GM12878 (cell line): ENCODE measurements around the gene SYPL1. TPM values are rescaled to one million over a fixed set of nuclear protein-coding genes. Genes with fewer than 3 reads are reported as not detected.

Experiments used
- BACH1 ChIP-seq: fragments of 450-650 bp; IDR thresholded peaks from 2 replicates; pipeline ENCODE4 v1.6.1; 2017; ENCODE audit warnings: mild to moderate bottlenecking, borderline replicate concordance
- BHLHE40 ChIP-seq, 2 experiments: fragments of 450-650 bp in 1 of 2; IDR thresholded peaks; 2 replicates each; pipeline ENCODE4 v1.6.1; 2011 to 2017; ENCODE audit warnings: low read depth in 2 of 2, borderline replicate concordance in 1 of 2, improper control_type of control experiment in 1 of 2, low read length in 1 of 2, mild to moderate bottlenecking in 1 of 2
- BMI1 ChIP-seq: fragments of 450-650 bp; IDR thresholded peaks from 2 replicates; pipeline ENCODE4 v1.6.1; 2016; ENCODE audit warnings: mild to moderate bottlenecking, moderate library complexity, borderline replicate concordance
- CBFB ChIP-seq: IDR thresholded peaks from 2 replicates; pipeline ENCODE4 v1.6.1; 2016; ENCODE audit warnings: antibody characterized with exemption, low read depth
- CHD1 ChIP-seq: IDR thresholded peaks from 2 replicates; pipeline ENCODE4 v1.6.1; 2012; ENCODE audit warnings: low read depth, low read length, improper control_type of control experiment
- CHD2 ChIP-seq: IDR thresholded peaks from 2 replicates; pipeline ENCODE4 v1.6.1; 2011; ENCODE audit warnings: low read depth, low read length, improper control_type of control experiment, borderline replicate concordance
- DPF2 ChIP-seq: fragments of 450-650 bp; IDR thresholded peaks from 2 replicates; pipeline ENCODE4 v1.6.1; 2017; ENCODE audit warnings: mild to moderate bottlenecking
- EZH2 ChIP-seq: IDR thresholded peaks from 2 replicates; pipeline ENCODE4 v1.6.1; 2012; ENCODE audit warnings: low read depth, mild to moderate bottlenecking, control low read depth, inconsistent platforms, low read length, borderline replicate concordance; ENCODE audit not compliant: control insufficient read depth
- HDAC2 ChIP-seq: fragments of 200-600 bp; sonication (generic); IDR thresholded peaks from 2 replicates; pipeline ENCODE4 v1.6.1; 2017
- IRF4 ChIP-seq: IDR thresholded peaks from 2 replicates; pipeline ENCODE4 v1.6.1; 2011; ENCODE audit warnings: low read depth, low read length
- LARP7 ChIP-seq: fragments of 450-650 bp; IDR thresholded peaks from 2 replicates; pipeline ENCODE4 v1.6.1; 2017; ENCODE audit warnings: mild to moderate bottlenecking
- MEF2B ChIP-seq: fragments of 450-650 bp; IDR thresholded peaks from 2 replicates; pipeline ENCODE4 v1.6.1; 2018; ENCODE audit warnings: mild to moderate bottlenecking, moderate library complexity; ENCODE audit not compliant: partially characterized antibody, poor library complexity, severe bottlenecking
- NR2F1 ChIP-seq: fragments of 450-650 bp; conservative IDR thresholded peaks from 2 replicates; pipeline ENCODE4 v1.6.1; 2017; ENCODE audit warnings: mild to moderate bottlenecking
- RUNX3 ChIP-seq: IDR thresholded peaks from 2 replicates; pipeline ENCODE4 v1.6.1; 2012; ENCODE audit warnings: low read length, inconsistent platforms
- YY1 ChIP-seq: IDR thresholded peaks from 2 replicates; pipeline ENCODE4 v1.6.1; 2011; ENCODE audit warnings: low read depth, mild to moderate bottlenecking, low read length
- ZNF24 ChIP-seq: fragments of 450-650 bp; IDR thresholded peaks from 2 replicates; pipeline ENCODE4 v1.6.1; 2017; ENCODE audit warnings: antibody characterized with exemption, mild to moderate bottlenecking
- polyA plus RNA-seq, 11 experiments: library from polyadenylated mRNA; depleted of rRNA in 4 of 11; unstranded in 6 of 11; stranded (reverse) in 5 of 11; fragments of >200 nt; fragmentation: Nextera tagmentation in 4 of 11; fragmentation: Illumina TruSeq in 1 of 11; extraction: Ambion mirVana in 4 of 11; extraction: Trizol in 1 of 11; gene quantifications; 1 replicate in 1 of 11; 2 replicates in 10 of 11; pipeline versions ENCODE4 v1.2.1 to v1.2.3, GENCODE V29; 2011 to 2016; ENCODE audit warnings: inconsistent platforms in 2 of 11, missing spikeins in 2 of 11, low read depth in 1 of 11
- total RNA-seq, 4 experiments: library from RNA; depleted of rRNA in 3 of 4; stranded (reverse); fragments of >200 nt in 3 of 4; fragmentation: Illumina TruSeq in 1 of 4; extraction: Trizol in 1 of 4; gene quantifications; 2 replicates each; pipeline versions ENCODE4 v1.2.1 to v1.2.3, GENCODE V29; 2013 to 2021
- TF ChIP-seq, protein P1 (sequence below): fragments of 450-650 bp; IDR thresholded peaks from 2 replicates; pipeline ENCODE4 v1.6.1; 2017; ENCODE audit warnings: mild to moderate bottlenecking, moderate library complexity
- TF ChIP-seq, protein P2 (sequence below): fragments of 450-650 bp; formaldehyde crosslinking; IDR thresholded peaks from 2 replicates; pipeline ENCODE4 v1.5.0; 2022; ENCODE audit warnings: mild to moderate bottlenecking, missing genetic modification characterization
- TF ChIP-seq, protein P3 (sequence below): fragments of 150-350 bp; IDR thresholded peaks from 2 replicates; pipeline ENCODE4 v1.6.1; 2016; ENCODE audit warnings: low read depth, low read length
- TF ChIP-seq, protein P4 (sequence below): IDR thresholded peaks from 2 replicates; pipeline ENCODE4 v1.6.1; 2011; ENCODE audit warnings: low read depth, low read length, improper control_type of control experiment, borderline replicate concordance

Gene SYPL1
- total and polyA plus RNA-seq, 10 of the 15 experiments (the other 5 are each of a cell fraction or from before 2014, with no cell fraction given) = 34.5 to 177 (median 87.3) TPM

DNA sequence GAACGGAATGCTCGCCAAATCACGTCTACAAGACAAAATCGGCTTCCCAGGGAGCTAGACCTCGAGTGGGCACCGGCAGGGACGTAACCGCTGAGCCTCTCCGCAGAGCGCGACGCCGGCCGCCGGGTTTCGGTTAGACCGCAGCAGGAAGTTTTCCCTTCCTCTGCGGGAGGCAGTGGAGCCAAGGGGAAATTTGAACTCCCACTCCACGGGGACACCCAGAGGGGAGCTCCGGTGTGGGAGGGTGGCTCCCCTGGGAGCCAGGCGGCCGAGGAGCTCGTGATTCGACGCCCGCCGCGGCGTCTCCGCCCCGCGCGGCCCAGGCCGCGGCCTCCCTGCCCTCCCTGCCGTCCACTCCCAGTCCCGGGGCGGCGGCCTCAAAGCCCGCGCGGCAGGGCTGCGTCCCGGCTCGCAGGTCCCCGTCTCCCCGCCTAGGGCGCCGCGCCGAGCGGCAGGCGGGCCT, 426 bp downstream of the SYPL1 start (continued):
- TF ChIP-seq, protein P1, sequence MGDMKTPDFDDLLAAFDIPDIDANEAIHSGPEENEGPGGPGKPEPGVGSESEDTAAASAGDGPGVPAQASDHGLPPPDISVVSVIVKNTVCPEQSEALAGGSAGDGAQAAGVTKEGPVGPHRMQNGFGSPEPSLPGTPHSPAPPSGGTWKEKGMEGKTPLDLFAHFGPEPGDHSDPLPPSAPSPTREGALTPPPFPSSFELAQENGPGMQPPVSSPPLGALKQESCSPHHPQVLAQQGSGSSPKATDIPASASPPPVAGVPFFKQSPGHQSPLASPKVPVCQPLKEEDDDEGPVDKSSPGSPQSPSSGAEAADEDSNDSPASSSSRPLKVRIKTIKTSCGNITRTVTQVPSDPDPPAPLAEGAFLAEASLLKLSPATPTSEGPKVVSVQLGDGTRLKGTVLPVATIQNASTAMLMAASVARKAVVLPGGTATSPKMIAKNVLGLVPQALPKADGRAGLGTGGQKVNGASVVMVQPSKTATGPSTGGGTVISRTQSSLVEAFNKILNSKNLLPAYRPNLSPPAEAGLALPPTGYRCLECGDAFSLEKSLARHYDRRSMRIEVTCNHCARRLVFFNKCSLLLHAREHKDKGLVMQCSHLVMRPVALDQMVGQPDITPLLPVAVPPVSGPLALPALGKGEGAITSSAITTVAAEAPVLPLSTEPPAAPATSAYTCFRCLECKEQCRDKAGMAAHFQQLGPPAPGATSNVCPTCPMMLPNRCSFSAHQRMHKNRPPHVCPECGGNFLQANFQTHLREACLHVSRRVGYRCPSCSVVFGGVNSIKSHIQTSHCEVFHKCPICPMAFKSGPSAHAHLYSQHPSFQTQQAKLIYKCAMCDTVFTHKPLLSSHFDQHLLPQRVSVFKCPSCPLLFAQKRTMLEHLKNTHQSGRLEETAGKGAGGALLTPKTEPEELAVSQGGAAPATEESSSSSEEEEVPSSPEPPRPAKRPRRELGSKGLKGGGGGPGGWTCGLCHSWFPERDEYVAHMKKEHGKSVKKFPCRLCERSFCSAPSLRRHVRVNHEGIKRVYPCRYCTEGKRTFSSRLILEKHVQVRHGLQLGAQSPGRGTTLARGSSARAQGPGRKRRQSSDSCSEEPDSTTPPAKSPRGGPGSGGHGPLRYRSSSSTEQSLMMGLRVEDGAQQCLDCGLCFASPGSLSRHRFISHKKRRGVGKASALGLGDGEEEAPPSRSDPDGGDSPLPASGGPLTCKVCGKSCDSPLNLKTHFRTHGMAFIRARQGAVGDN = peak; percentile 59; the same call in 1 of the 2 replicates
- TF ChIP-seq BACH1 = peak; percentile 77
- peak; percentile 55 to 85; a peak in 2 of 4 replicates for TF ChIP-seq BHLHE40 (IDR thresholded peaks at IDR 0.05; ENCODE audit: borderline replicate concordance in 1 of 2, low read depth in 2 of 2, low read length in 1 of 2)
- no peak for TF ChIP-seq BMI1
- TF ChIP-seq, protein P2, sequence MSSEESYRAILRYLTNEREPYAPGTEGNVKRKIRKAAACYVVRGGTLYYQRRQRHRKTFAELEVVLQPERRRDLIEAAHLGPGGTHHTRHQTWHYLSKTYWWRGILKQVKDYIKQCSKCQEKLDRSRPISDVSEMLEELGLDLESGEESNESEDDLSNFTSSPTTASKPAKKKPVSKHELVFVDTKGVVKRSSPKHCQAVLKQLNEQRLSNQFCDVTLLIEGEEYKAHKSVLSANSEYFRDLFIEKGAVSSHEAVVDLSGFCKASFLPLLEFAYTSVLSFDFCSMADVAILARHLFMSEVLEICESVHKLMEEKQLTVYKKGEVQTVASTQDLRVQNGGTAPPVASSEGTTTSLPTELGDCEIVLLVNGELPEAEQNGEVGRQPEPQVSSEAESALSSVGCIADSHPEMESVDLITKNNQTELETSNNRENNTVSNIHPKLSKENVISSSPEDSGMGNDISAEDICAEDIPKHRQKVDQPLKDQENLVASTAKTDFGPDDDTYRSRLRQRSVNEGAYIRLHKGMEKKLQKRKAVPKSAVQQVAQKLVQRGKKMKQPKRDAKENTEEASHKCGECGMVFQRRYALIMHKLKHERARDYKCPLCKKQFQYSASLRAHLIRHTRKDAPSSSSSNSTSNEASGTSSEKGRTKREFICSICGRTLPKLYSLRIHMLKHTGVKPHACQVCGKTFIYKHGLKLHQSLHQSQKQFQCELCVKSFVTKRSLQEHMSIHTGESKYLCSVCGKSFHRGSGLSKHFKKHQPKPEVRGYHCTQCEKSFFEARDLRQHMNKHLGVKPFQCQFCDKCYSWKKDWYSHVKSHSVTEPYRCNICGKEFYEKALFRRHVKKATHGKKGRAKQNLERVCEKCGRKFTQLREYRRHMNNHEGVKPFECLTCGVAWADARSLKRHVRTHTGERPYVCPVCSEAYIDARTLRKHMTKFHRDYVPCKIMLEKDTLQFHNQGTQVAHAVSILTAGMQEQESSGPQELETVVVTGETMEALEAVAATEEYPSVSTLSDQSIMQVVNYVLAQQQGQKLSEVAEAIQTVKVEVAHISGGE (CRISPR knock-in tag) = no peak
- TF ChIP-seq, protein P3, sequence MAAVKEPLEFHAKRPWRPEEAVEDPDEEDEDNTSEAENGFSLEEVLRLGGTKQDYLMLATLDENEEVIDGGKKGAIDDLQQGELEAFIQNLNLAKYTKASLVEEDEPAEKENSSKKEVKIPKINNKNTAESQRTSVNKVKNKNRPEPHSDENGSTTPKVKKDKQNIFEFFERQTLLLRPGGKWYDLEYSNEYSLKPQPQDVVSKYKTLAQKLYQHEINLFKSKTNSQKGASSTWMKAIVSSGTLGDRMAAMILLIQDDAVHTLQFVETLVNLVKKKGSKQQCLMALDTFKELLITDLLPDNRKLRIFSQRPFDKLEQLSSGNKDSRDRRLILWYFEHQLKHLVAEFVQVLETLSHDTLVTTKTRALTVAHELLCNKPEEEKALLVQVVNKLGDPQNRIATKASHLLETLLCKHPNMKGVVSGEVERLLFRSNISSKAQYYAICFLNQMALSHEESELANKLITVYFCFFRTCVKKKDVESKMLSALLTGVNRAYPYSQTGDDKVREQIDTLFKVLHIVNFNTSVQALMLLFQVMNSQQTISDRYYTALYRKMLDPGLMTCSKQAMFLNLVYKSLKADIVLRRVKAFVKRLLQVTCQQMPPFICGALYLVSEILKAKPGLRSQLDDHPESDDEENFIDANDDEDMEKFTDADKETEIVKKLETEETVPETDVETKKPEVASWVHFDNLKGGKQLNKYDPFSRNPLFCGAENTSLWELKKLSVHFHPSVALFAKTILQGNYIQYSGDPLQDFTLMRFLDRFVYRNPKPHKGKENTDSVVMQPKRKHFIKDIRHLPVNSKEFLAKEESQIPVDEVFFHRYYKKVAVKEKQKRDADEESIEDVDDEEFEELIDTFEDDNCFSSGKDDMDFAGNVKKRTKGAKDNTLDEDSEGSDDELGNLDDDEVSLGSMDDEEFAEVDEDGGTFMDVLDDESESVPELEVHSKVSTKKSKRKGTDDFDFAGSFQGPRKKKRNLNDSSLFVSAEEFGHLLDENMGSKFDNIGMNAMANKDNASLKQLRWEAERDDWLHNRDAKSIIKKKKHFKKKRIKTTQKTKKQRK = no peak
- TF ChIP-seq CHD2 = no peak; the same call in 1 of the 2 replicates
- TF ChIP-seq HDAC2 = no peak
- TF ChIP-seq NR2F1 = peak; percentile 74
- peak; percentile 96 for TF ChIP-seq DPF2
- peak; percentile 87 for TF ChIP-seq CBFB
- 0 out of 2 replicates have a peak, but pooled peaks have one; percentile 48 for TF ChIP-seq ZNF24
- TF ChIP-seq, protein P4, sequence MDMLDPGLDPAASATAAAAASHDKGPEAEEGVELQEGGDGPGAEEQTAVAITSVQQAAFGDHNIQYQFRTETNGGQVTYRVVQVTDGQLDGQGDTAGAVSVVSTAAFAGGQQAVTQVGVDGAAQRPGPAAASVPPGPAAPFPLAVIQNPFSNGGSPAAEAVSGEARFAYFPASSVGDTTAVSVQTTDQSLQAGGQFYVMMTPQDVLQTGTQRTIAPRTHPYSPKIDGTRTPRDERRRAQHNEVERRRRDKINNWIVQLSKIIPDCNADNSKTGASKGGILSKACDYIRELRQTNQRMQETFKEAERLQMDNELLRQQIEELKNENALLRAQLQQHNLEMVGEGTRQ = no peak
- TF ChIP-seq EZH2 = no peak
- peak; percentile 98 for TF ChIP-seq LARP7
- 0 out of 2 replicates have a peak, but pooled peaks have one; percentile 37 for TF ChIP-seq IRF4
- TF ChIP-seq RUNX3 = peak; percentile 94
- TF ChIP-seq YY1 = 0 out of 2 replicates have a peak, but pooled peaks have one; percentile 20
- TF ChIP-seq CHD1 = peak; percentile 73; the same call in 1 of the 2 replicates
- TF ChIP-seq MEF2B = peak; percentile 93
